ENCODE measurements around the gene NR3C1. TPM values are rescaled to one million over a fixed set of nuclear protein-coding genes. Genes with fewer than 3 reads are reported as not detected.

The NR3C1 gene
- 35.3 and 48.5 TPM in 2 replicates for total RNA-seq

GRCh38 chr5:143403593-143404415, at the start of gene NR3C1:
TSS of gene NR3C1 (minus strand) at chr5:143403686. CDS start at chr5:143400839, 2,847 bp downstream.

Small RNA genes within 50 kb of the gene (small RNA-seq; reads per million reads assigned to genes)
- gene AC091925.2: not detected

Data from subcutaneous preadipocyte (primary cell).